Activated B cell treated with CpG ODN at 0.5 μM for 24 hours (primary cell): ENCODE data around the gene SLC35D2. TPM values are rescaled to one million over a fixed set of nuclear protein-coding genes. Genes with fewer than 3 reads are reported as not detected.

ENCODE experiments used
- ATAC-seq: fragments of 200-7000 bp; cut with Tn5 transposase; one replicate; pipeline ENCODE4 v1.10.0; 2021; ENCODE audit warnings: low read depth, mild to moderate bottlenecking, moderate library complexity
- CTCF ChIA-PET: fragments of 350-600 bp; sonication (Branson Sonifier 250); formaldehyde crosslinking; loops from one replicate; lab custom pipeline; 2021; ENCODE audit warnings: antibody characterized with exemption; lab: Charles Lee
- POLR2A ChIA-PET: fragments of 350-600 bp; sonication (Branson Sonifier 250); formaldehyde crosslinking; loops from one replicate; lab custom pipeline; 2021; ENCODE audit warnings: antibody characterized with exemption; lab: Charles Lee
- DNase-seq: peaks from one replicate; pipeline ENCODE4 v3.0.0; 2022
- H3K27ac Mint-ChIP-seq: one replicate; pipeline ENCODE4 v1.8.0; 2020; ENCODE audit warnings: mixed read lengths
- H3K27me3 Mint-ChIP-seq: one replicate; pipeline ENCODE4 v1.8.0; 2021; ENCODE audit warnings: mixed read lengths
- H3K36me3 Mint-ChIP-seq: one replicate; pipeline ENCODE4 v1.8.0; 2021; ENCODE audit warnings: low read depth, mixed read lengths
- H3K4me1 Mint-ChIP-seq: one replicate; pipeline ENCODE4 v1.8.0; 2021; ENCODE audit warnings: mixed read lengths
- H3K4me3 Mint-ChIP-seq: one replicate; pipeline ENCODE4 v1.8.0; 2020; ENCODE audit warnings: mild to moderate bottlenecking, mixed read lengths
- H3K9me3 Mint-ChIP-seq: one replicate; pipeline ENCODE4 v1.8.0; 2020; ENCODE audit warnings: mixed read lengths
- CTCF ChIP-seq: fragments of 200-600 bp; IDR thresholded peaks from one replicate; pipeline ENCODE4 v1.8.0; 2022; ENCODE audit warnings: antibody characterized with exemption, mild to moderate bottlenecking
- intact Hi-C: fragments of 100-400 bp; cut with micrococcal nuclease; formaldehyde crosslinking; loops from one replicate; pipeline ENCODE4 v1.15.1; 2024
- total RNA-seq: library from RNA; stranded (reverse); gene quantifications from 2 replicates; pipeline ENCODE4 v1.2.3, GENCODE V29; 2022

Gene SLC35D2
- 9.3 and 10.9 TPM in 2 replicates for total RNA-seq

- ATAC-seq (peak; percentile 76), DNase-seq (peak; percentile 21)
- Mint-ChIP-seq H3K4me1 (peaks cover 10% of the 10 kb centered on the region), H3K4me3 (peak within 1 kb of the TSS; percentile 79), H3K27me3 (no peaks in the 10 kb centered on the region), H3K36me3 (no peaks in the 10 kb centered on the region), H3K9me3 (no peaks in the 10 kb centered on the region), H3K27ac (peak within 1 kb of the TSS; percentile 47)
- ChIA-PET CTCF (no interaction called here), POLR2A (interaction anchor here (0.6 to 2.8 kb wide), 3 partner anchors 30 to 1076 kb away, joined by 3 to 7 read pairs (median 3); partner anchors contain the start of gene ZNF367)
- intact Hi-C loops: loop anchor here (1.0 kb wide), 1 partner anchor 30 kb away; no protein-coding TSS in a partner anchor
- TF ChIP-seq CTCF: no peak
These were observed at the start of gene SLC35D2 for GRCh38 chr9:96383165-96383942. Gene SLC35D2, minus strand, starts transcription at chr9:96383711. Its CDS starts 77 bp downstream, at chr9:96383634.

- no peak for TF ChIP-seq CTCF
- no peak for ATAC-seq
- Mint-ChIP-seq H3K27me3 (peaks cover 5% of the 10 kb centered on the region), H3K27ac (no peak overlapping the region), H3K4me3 (no peak overlapping the region), H3K36me3 (no peaks in the 10 kb centered on the region), H3K9me3 (no peaks in the 10 kb centered on the region), H3K4me1 (no peaks in the 10 kb centered on the region)
- ChIA-PET POLR2A (no interaction called here), CTCF (no interaction called here)
- DNase-seq: no peak
- intact Hi-C loops: no loop called here
These were observed 46.9 kb upstream of the SLC35D2 start for GRCh38 chr9:96430377-96430776.

GRCh38 chr9:96429732-96430131 lies 46.2 kb upstream of the SLC35D2 start:
- no peak for ATAC-seq
- intact Hi-C loops: no loop called here
- CTCF ChIA-PET: no interaction called here

GRCh38 chr9:96425500-96426169 lies 42.1 kb upstream of the SLC35D2 start:
- H3K27me3 Mint-ChIP-seq: no peaks in the 10 kb centered on the region
- ChIA-PET CTCF (no interaction called here), POLR2A (no interaction called here)
- ATAC-seq: no peak
- no peak for TF ChIP-seq CTCF
- no peak overlapping the region for H3K27ac Mint-ChIP-seq
- no peaks in the 10 kb centered on the region for H3K36me3 Mint-ChIP-seq
- H3K9me3 Mint-ChIP-seq: no peaks in the 10 kb centered on the region
- no peak for DNase-seq
- no peak overlapping the region for H3K4me3 Mint-ChIP-seq
- intact Hi-C loops: no loop called here
- peaks cover 7% of the 10 kb centered on the region for H3K4me1 Mint-ChIP-seq

More at GRCh38 chr9:96429732-96430131, 46.2 kb upstream of the SLC35D2 start:
- Mint-ChIP-seq H3K27me3 (peaks cover 5% of the 10 kb centered on the region), H3K4me1 (no peaks in the 10 kb centered on the region), H3K4me3 (no peak overlapping the region), H3K9me3 (no peaks in the 10 kb centered on the region), H3K27ac (no peak overlapping the region), H3K36me3 (no peaks in the 10 kb centered on the region)
- TF ChIP-seq CTCF: no peak
- POLR2A ChIA-PET: no interaction called here
- DNase-seq: no peak

- no peaks in the 10 kb centered on the region for H3K27me3 Mint-ChIP-seq
- no peaks in the 10 kb centered on the region for H3K36me3 Mint-ChIP-seq
- DNase-seq (no peak), ATAC-seq (no peak)
- H3K27ac Mint-ChIP-seq: no peak overlapping the region
- intact Hi-C loops: no loop called here
- ChIA-PET POLR2A (no interaction called here), CTCF (no interaction called here)
- no peaks in the 10 kb centered on the region for H3K9me3 Mint-ChIP-seq
- TF ChIP-seq CTCF: no peak
- H3K4me1 Mint-ChIP-seq: peaks cover 22% of the 10 kb centered on the region
- H3K4me3 Mint-ChIP-seq: no peak overlapping the region
These were observed 40.5 kb upstream of the SLC35D2 start for GRCh38 chr9:96423985-96424336.
